Thymus (tissue), 11 donors: ENCODE data around the gene XRCC3. TPM values are rescaled to one million over a fixed set of nuclear protein-coding genes. Genes with fewer than 3 reads are reported as not detected.

ENCODE experiments used
- DNase-seq, 9 donors: peaks; one replicate each; pipeline ENCODE4 v3.0.0-alpha.2; 2013; ENCODE audit warnings: low spot score in 9 of 9, low read depth in 6 of 9, missing footprints in 1 of 9
- H3K27ac ChIP-seq, 2 donors: one replicate each; pipeline ENCODE4 v1.5.1; 2013; ENCODE audit warnings: control low read depth in 1 of 2, low read depth in 1 of 2, low read length in 1 of 2, mild to moderate bottlenecking in 1 of 2, moderate library complexity in 1 of 2
- H3K27me3 ChIP-seq, 2 donors: one replicate each; pipeline ENCODE4 v1.5.1; 2013; ENCODE audit warnings: low read length in 1 of 2; ENCODE audit not compliant: control insufficient read depth in 2 of 2, insufficient read depth in 1 of 2
- H3K36me3 ChIP-seq, 2 donors: one replicate each; pipeline ENCODE4 v1.5.1; 2013; ENCODE audit warnings: low read length in 1 of 2, mild to moderate bottlenecking in 1 of 2, moderate library complexity in 1 of 2; ENCODE audit not compliant: control insufficient read depth in 2 of 2, insufficient read depth in 2 of 2
- H3K4me1 ChIP-seq, 2 donors: one replicate each; pipeline ENCODE4 v1.5.1; 2013; ENCODE audit warnings: low read length in 2 of 2; ENCODE audit not compliant: control insufficient read depth in 2 of 2, insufficient read depth in 2 of 2
- H3K4me3 ChIP-seq, 2 donors: one replicate each; pipeline ENCODE4 v1.5.1; 2013; ENCODE audit warnings: low read length in 2 of 2, control low read depth in 1 of 2, mild to moderate bottlenecking in 1 of 2
- H3K9me3 ChIP-seq, 2 donors: one replicate each; pipeline ENCODE4 v1.5.1; 2013; ENCODE audit warnings: low read length in 1 of 2, mild to moderate bottlenecking in 1 of 2; ENCODE audit not compliant: control insufficient read depth in 2 of 2, insufficient read depth in 1 of 2
- WGBS: extraction: QIAGEN DNeasy Blood & Tissue Kit; methylation state at CpG from one replicate; pipeline ENCODE4 v1.1.7; 2013; 5-methylcytosine and 5-hydroxymethylcytosine counted together
- polyA plus RNA-seq: library from polyadenylated mRNA; stranded (reverse); fragments of 200-250 nt; gene quantifications from one replicate; pipeline ENCODE4 v1.2.3, GENCODE V29; 2013
- total RNA-seq: library from RNA; stranded (reverse); fragments of 120-200 nt; gene quantifications from one replicate; pipeline ENCODE4 v1.2.4, GENCODE V29; 2013
- donor health status: healthy.

The XRCC3 gene
- total and polyA plus RNA-seq, 2 donors, result 4.4 to 15.9 TPM

DNA sequence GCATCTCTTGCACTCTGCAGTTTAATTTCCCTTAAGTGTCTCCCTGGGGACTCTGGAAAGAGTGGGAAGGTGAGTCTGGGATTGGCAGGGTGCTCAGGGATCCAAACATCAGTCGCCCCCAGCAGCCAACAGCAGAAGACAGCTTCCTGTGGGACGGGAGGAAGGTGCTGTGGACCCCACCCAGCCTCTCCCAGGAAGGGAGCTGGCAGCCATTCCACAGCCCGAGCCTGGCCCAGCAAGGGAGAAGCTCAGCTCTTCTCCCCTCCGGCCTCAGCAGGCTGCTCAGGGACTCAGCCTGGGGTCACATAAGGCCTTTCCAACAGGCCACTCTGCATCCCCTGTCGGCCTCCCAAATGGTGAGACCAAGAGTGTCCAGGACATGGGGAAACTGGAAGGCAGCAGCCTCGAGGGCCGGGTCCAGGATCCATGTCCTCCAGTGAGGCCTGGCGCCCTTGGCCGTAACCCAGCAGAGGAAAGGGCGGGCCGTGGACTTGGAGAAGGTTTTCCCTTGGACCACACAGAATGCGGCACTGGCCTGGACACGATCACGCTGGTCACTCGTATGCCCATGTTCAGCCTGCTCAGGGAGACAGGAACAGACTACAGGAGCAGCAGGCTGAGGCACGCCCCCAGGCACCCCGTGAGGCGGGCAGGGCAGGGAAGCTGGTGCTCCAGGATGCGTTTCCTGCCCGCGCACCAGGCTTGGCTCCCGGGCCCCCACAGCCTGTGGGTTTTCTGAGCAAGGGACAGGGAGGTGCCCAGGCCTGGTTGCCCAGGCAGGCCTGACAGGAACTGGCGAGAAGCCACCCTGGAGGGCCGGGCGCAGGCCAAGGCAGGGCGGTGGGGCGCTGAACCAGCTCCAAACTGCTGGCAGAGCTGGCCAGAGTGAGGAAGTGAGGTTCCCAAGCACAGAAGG, 3.5 kb downstream of the XRCC3 start:
- 89% methylated on average over 27 of the region's 27 CpGs for WGBS
- no peak for DNase-seq
- H3K4me1 ChIP-seq, result peaks cover 8 to 17% of the 10 kb centered on the region in 2 donors
- peaks cover 30 to 32% of the 10 kb centered on the region in 2 donors for H3K36me3 ChIP-seq
- H3K27me3 ChIP-seq, result no peaks in the 10 kb centered on the region
- H3K27ac ChIP-seq, result no peak overlapping the region
- no peaks in the 10 kb centered on the region for H3K9me3 ChIP-seq
- H3K4me3 ChIP-seq, result no peak overlapping the region

DNA sequence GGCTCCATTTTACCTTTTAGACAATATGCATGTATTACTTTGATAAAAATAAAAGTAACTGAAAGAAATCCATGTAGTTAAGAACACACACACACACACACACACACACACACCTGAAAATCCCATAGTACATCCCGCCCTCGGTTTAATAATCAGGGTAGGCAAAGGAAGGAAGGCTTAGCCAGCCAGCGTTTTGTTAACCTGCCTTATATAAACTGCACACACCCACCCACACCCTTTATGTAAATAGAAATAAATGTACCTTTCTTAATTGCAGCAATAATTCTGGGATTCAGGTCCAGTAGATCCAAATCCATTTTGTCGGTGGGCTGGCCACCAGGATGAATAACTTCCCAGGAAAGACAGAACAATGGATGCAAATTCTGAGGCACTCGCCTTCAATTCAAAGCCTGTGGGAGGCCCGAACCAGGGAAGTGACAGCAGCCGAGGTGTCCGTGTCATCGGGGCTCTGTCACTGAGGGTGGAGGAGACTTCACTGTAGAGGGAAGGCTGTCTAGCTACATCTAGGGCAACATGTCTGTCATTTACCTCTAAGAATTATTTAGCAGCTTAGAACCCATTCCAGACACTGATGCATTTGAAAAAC, 4.4 kb downstream of the XRCC3 start:
- peaks cover 3 to 13% of the 10 kb centered on the region in 2 donors for H3K4me1 ChIP-seq
- H3K9me3 ChIP-seq, result no peaks in the 10 kb centered on the region
- no peak for DNase-seq
- 95% methylated on average over 9 of the region's 9 CpGs for WGBS
- no peak overlapping the region for H3K4me3 ChIP-seq
- no peaks in the 10 kb centered on the region for H3K27me3 ChIP-seq
- peaks cover 38% of the 10 kb centered on the region in 2 donors for H3K36me3 ChIP-seq
- no peak overlapping the region for H3K27ac ChIP-seq

DNA sequence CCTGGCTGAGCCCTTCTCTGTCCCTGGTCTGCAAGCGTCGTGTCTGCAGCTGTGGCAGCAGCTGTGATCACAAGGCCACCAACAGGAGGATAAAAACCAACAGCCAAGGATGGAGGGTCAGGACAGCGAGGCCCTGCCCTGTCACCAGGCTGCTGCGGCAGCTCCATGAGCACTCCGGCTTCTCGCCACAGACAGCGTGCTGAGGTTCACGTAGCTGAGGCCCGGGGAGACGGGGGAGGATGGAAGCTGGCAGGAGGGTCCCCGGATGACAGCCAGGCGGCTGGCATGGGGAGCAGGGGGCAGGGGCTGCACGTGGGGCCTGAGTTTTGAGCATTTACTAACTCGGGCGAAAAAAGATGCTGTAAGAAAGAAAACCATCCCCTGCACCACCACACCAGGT, 5.4 kb downstream of the XRCC3 start:
- WGBS, result 97% methylated on average over 15 of the region's 15 CpGs
- H3K9me3 ChIP-seq, result no peaks in the 10 kb centered on the region
- H3K36me3 ChIP-seq, result peaks cover 45 to 47% of the 10 kb centered on the region in 2 donors
- peaks cover 3 to 12% of the 10 kb centered on the region in 2 donors for H3K4me1 ChIP-seq
- H3K27ac ChIP-seq, result no peak overlapping the region
- no peak for DNase-seq
- no peaks in the 10 kb centered on the region for H3K27me3 ChIP-seq
- no peak overlapping the region for H3K4me3 ChIP-seq

DNA sequence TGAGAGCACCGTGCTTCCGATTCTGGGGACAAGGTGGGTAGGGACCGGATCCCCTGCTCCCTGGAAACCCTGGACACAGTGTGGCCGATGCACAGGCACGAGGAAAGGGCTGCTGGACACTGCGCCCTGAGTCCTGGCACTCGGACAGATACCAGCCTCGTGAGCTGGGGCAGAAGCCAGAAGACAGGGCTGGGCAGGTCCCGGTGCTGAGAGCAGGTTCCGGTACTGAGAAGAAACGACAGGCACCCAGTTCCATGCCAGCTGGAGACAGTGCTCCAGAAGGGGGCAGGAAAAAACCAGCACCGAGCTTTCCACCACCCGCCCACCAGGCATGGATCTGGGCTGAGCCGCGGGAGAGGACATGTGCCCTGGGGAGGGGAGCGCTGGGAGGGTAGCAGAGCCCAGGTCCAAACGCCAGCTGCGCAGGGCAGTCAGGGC, 6.5 kb downstream of the XRCC3 start:
- peaks cover 50 to 53% of the 10 kb centered on the region in 2 donors for H3K36me3 ChIP-seq

DNA sequence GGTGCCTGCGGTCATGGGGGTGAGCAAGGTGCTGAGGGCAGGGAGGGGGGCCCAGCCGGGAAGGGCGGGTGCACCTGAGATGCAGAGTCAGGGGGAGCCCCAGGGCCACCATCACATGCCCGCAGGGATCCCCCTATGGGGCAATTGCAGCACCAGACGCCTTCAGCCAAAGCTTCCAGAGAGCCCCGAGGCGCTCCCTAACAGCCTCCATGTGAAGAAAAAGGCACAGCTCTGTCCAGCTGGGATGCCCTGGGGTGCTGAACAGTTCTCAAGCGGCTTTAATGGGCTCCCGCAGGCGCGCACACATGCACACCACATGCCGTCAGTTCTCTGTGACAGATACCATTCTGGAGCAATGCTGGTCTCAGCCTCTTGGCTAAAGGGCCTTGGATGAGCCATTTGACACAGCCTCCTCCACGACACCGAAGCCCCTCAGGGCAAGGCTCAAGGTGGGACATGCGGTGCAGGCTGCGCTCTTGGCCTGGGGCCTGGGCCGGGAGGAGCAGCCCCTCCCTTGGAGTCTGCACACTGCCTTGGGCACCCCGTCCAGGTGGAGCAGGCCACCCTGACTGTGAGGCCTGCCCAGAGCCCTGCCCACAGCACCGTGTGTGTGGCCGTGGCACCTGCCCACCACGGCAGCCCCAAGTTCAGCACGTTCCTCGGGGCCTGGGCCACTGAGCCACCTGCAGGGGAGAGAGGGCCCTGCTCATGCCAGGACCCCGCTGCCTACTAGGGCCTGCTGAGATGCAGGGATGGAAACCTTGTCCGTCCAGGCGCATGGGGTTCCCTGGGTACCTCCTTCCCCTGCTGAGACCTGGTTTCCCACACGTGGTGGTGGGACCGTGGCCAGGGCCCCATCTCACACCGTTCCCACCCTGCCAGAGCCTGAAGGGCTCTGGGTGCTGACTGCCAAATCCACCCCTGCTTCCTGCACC, 7.7 kb downstream of the XRCC3 start:
- Histone ChIP-seq H3K36me3 (peaks cover 61 to 64% of the 10 kb centered on the region in 2 donors), H3K27ac (no peak overlapping the region), H3K4me1 (peaks cover 0 to 2% of the 10 kb centered on the region in 2 donors), H3K27me3 (no peaks in the 10 kb centered on the region), H3K4me3 (no peak overlapping the region), H3K9me3 (no peaks in the 10 kb centered on the region)
- WGBS, result 97% methylated on average over 29 of the region's 29 CpGs
- no peak for DNase-seq

More for the DNA sequence above, 6.5 kb downstream of the XRCC3 start:
- Histone ChIP-seq H3K27me3 (no peaks in the 10 kb centered on the region), H3K4me3 (no peak overlapping the region), H3K4me1 (peaks cover 0 to 2% of the 10 kb centered on the region in 2 donors), H3K9me3 (no peaks in the 10 kb centered on the region), H3K27ac (no peak overlapping the region)
- DNase-seq, result no peak
- WGBS, result 96% methylated on average over 18 of the region's 18 CpGs

DNA sequence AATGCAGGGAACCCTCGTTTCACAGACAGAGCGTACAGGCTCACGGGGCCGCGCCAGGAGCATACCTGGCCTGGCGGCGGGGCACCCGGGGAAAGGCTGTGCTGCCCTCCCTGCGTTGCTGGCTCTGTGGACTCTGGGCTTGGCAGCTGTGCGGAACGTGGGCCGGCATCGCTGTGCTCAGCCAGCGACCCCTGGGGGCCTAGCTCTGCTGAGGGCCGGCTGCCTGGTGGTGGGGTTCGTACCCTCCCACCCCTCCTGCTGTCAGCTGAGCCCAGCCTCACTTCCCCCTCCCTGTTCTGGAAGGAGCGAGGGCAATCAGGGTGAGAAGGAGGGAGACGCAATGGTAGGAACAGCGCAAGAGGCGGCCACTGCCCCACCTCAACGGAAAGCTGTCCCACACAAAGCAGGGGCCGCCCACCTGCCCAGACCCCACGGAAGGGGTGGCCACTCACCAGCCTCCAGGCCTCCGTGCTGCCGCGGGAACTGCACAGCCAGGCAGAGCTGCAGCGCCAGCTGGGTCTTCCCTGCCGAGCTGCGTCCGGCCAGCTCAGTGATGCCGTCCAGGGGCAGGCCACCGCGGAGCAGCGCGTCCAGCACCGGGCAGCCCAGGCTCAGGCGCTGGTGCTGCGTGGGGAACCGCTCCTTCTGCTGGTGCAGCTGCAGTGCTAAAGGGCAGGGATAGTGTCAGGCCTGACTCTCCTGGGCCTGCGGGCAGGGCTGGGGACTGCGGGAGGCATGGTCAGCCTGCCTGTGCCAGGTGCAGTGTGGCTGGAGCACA, 8.5 kb downstream of the XRCC3 start:
- Histone ChIP-seq H3K27ac (no peak overlapping the region), H3K4me3 (no peak overlapping the region), H3K4me1 (no peaks in the 10 kb centered on the region), H3K9me3 (no peaks in the 10 kb centered on the region), H3K36me3 (peaks cover 70 to 73% of the 10 kb centered on the region in 2 donors), H3K27me3 (no peaks in the 10 kb centered on the region)
- no peak for DNase-seq
- 98% methylated on average over 41 of the region's 41 CpGs for WGBS

DNA sequence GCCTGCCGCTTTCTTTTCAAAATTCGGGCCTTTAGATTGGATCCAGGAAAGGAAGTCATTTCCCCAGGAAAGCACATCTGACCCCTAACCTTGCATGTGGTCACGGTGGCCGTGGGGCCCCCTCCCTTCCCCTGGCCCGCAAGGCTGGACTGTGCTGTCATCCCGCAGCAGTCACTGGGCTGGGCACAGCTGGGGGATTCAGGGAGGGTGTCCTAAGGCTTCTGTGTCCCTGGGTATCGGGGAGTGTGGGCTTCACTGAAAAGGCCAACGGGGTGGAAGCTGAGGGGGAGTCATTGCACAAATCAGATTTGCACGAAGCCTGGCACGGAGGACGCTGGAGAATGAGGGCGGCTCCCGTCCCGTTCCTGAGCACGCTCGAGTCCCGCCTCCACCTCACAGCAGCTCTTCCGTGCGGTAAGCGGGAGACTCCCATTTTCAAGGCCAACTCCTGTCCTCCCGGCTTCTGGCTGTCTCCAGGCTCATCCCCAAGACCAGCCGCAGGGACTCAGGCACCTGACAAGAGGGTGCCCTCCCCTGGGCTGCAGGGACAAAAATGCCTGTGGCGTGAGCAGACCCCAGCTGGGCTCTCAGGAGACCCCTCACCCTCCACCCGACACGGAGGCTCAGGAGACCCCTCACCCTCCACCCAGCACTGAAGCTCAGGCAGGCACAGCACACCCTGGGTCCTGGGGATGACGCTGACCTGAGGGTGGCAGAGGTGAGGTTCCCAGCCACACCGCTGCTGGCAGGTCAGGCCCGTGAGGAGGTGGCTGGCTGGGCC, 9.6 kb downstream of the XRCC3 start:
- Histone ChIP-seq H3K36me3 (peaks cover 73 to 82% of the 10 kb centered on the region in 2 donors), H3K27ac (no peak overlapping the region), H3K27me3 (no peaks in the 10 kb centered on the region), H3K4me3 (no peak overlapping the region), H3K9me3 (no peaks in the 10 kb centered on the region), H3K4me1 (no peaks in the 10 kb centered on the region)
- no peak for DNase-seq
- WGBS, result 94% methylated on average over 28 of the region's 28 CpGs

DNA sequence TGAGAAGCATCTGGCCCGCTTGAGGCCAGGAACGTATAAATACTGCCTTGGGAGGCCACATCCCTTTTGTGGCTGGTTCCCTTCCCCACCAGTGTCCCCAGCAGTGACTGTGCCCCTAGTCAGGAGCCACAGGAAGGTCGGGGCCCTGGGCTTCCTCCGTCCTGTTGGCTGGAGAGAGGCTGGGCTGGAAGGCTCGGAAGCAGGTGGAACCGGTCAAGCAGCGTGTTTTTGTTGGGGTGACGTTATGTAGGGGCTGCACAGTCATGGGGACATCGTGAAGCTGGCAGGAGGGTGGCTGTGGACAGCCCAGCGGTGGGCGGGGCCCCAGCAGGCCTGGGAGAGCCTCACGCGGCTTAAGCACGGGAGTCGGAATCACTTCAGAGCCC, 10.1 kb downstream of the XRCC3 start:
- no peak for DNase-seq
- Histone ChIP-seq H3K27ac (no peak overlapping the region), H3K36me3 (peaks cover 79 to 87% of the 10 kb centered on the region in 2 donors), H3K9me3 (no peaks in the 10 kb centered on the region), H3K27me3 (no peaks in the 10 kb centered on the region), H3K4me3 (no peak overlapping the region), H3K4me1 (no peaks in the 10 kb centered on the region)
- 85% methylated on average over 15 of the region's 15 CpGs for WGBS
